Natural killer cell (primary cell): ENCODE data around the gene ITGAL. TPM values are rescaled to one million over a fixed set of nuclear protein-coding genes. Genes with fewer than 3 reads are reported as not detected.

Source experiments
- ATAC-seq, 3 donors: fragments of 150-1000 bp in 2 of 3; fragments of 200-7000 bp in 1 of 3; cut with Tn5 transposase; 1 replicate in 1 of 3; 2 replicates in 2 of 3; pipeline ENCODE4 v1.10.0; 2021; ENCODE audit warnings: mild to moderate bottlenecking in 2 of 3, moderate library complexity in 2 of 3
- DNase-seq, 2 donors: peaks; one replicate each; pipeline versions ENCODE4 v3.0.0 to v3.0.0-alpha.2; 2013 to 2021; ENCODE audit warnings: mixed read lengths in 1 of 2
- H3K27ac ChIP-seq: one replicate; pipeline ENCODE4 v1.5.1; 2013; ENCODE audit warnings: mild to moderate bottlenecking, low read length
- H3K27me3 ChIP-seq: one replicate; pipeline ENCODE4 v1.6.1; 2013; ENCODE audit warnings: low read length; ENCODE audit not compliant: control insufficient read depth, insufficient read depth
- H3K36me3 ChIP-seq: one replicate; pipeline ENCODE4 v1.6.1; 2013; ENCODE audit warnings: low read length; ENCODE audit not compliant: control insufficient read depth, insufficient read depth
- H3K4me1 ChIP-seq: one replicate; pipeline ENCODE4 v1.6.1; 2013; ENCODE audit warnings: low read length; ENCODE audit not compliant: control insufficient read depth, insufficient read depth
- H3K4me3 ChIP-seq: one replicate; pipeline ENCODE4 v1.5.1; 2013; ENCODE audit warnings: low read length
- H3K9me3 ChIP-seq: one replicate; pipeline ENCODE4 v1.6.1; 2013; ENCODE audit warnings: low read length; ENCODE audit not compliant: control insufficient read depth, insufficient read depth
- H3K27ac Mint-ChIP-seq, 2 donors: one replicate each; pipeline ENCODE4 v1.8.0; 2022; ENCODE audit warnings: mild to moderate bottlenecking in 2 of 2, mixed read lengths in 2 of 2, moderate library complexity in 1 of 2
- H3K27me3 Mint-ChIP-seq, 2 donors: one replicate each; pipeline ENCODE4 v1.8.0; 2022; ENCODE audit warnings: low read depth in 2 of 2, mixed read lengths in 2 of 2
- H3K36me3 Mint-ChIP-seq: one replicate; pipeline ENCODE4 v1.8.0; 2022; ENCODE audit warnings: mixed read lengths
- H3K4me1 Mint-ChIP-seq, 2 donors: one replicate each; pipeline ENCODE4 v1.8.0; 2022; ENCODE audit warnings: mixed read lengths in 2 of 2
- H3K4me3 Mint-ChIP-seq: one replicate; pipeline ENCODE4 v1.8.0; 2022; ENCODE audit warnings: mild to moderate bottlenecking, moderate library complexity, mixed read lengths
- H3K9me3 Mint-ChIP-seq, 2 donors: one replicate each; pipeline ENCODE4 v1.8.0; 2022; ENCODE audit warnings: mixed read lengths in 2 of 2
- WGBS: methylation state at CpG from one replicate; pipeline ENCODE4 v1.1.7; 2013; ENCODE audit warnings: missing lambda C conversion rate; ENCODE audit not compliant: insufficient coverage; 5-methylcytosine and 5-hydroxymethylcytosine counted together
- intact Hi-C: fragments of 100-400 bp; cut with micrococcal nuclease; formaldehyde crosslinking; loops from one replicate; pipeline ENCODE4 v1.14.2; 2022
- total RNA-seq, 4 donors: library from RNA; stranded (reverse); fragments of 120-200 nt in 1 of 4; gene quantifications; one replicate each; pipeline versions ENCODE4 v1.2.3 to v1.2.4, GENCODE V29; 2013 to 2022
- TF ChIP-seq, protein P1 (sequence below): fragments of 200-600 bp; IDR thresholded peaks from one replicate; pipeline ENCODE4 v1.8.0; 2022; ENCODE audit warnings: antibody characterized with exemption

ITGAL gene
- total RNA-seq, 3 donors from 2014 or later (not counting 1 experiment from before 2014, with no cell fraction given): 1,131 to 1,260 (median 1,176) TPM

DNA sequence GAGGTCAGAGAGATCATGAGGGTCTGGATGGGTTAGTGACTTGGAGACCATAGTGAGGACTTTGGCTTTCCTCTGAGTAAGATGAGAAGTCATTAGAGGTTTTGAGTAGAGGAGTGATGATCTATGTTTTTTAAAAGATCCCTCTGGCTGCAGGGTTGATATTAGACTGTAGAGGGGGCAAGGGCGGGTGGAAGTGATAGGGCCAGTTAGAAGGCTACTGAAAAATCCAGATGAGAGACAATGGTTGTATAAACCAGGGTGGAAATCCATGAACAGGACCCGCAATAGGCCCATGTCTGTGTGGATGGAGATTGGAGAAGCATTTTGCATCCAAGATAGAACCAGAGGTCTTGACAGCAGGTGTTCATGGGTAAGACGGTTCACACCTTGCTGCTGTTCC is 9.8 kb downstream of the ITGAL start:
- peaks cover 72% of the 10 kb centered on the region for H3K4me1 ChIP-seq
- peak; percentile 48 to 80 (median 73) for ATAC-seq

DNA sequence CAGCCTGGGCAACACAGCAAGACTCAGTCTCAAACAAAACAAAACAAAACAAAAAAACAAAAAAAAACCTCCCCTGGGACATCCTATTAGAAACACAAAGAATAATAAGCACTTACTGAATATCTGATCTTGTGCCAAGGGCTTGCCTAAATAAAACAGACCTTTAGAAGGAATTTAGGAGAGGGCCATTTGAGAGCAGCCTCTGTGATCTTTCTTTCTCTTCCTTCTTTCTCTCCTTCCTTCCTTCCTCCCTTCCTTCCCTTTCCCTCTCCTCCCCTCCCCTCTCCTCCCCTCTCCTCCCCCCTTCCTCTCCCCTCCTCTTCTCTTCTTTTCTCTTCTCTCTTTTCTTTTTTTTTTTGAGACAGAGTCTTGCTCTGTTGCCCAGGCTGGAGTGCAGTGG is 12.3 kb downstream of the ITGAL start:
- Histone ChIP-seq H3K9me3 (no peaks in the 10 kb centered on the region), H3K4me3 (no peak overlapping the region), H3K36me3 (peaks cover 91% of the 10 kb centered on the region), H3K4me1 (peaks cover 56% of the 10 kb centered on the region), H3K27me3 (no peaks in the 10 kb centered on the region), H3K27ac (no peak overlapping the region)
- Mint-ChIP-seq H3K4me1 (peaks cover 43 to 60% of the 10 kb centered on the region in 2 donors), H3K4me3 (no peak overlapping the region), H3K27me3 (no peaks in the 10 kb centered on the region), H3K9me3 (no peaks in the 10 kb centered on the region), H3K27ac (peak overlapping the region; percentile 79 to 95), H3K36me3 (peaks cover 20% of the 10 kb centered on the region)
- ATAC-seq: no peak
- DNase-seq: no peak
- intact Hi-C loops: no loop called here
- TF ChIP-seq, protein P1, sequence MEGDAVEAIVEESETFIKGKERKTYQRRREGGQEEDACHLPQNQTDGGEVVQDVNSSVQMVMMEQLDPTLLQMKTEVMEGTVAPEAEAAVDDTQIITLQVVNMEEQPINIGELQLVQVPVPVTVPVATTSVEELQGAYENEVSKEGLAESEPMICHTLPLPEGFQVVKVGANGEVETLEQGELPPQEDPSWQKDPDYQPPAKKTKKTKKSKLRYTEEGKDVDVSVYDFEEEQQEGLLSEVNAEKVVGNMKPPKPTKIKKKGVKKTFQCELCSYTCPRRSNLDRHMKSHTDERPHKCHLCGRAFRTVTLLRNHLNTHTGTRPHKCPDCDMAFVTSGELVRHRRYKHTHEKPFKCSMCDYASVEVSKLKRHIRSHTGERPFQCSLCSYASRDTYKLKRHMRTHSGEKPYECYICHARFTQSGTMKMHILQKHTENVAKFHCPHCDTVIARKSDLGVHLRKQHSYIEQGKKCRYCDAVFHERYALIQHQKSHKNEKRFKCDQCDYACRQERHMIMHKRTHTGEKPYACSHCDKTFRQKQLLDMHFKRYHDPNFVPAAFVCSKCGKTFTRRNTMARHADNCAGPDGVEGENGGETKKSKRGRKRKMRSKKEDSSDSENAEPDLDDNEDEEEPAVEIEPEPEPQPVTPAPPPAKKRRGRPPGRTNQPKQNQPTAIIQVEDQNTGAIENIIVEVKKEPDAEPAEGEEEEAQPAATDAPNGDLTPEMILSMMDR: no peak

More for the DNA sequence above, 9.8 kb downstream of the ITGAL start:
- H3K4me1 Mint-ChIP-seq: peaks cover 35 to 66% of the 10 kb centered on the region in 2 donors
- no peaks in the 10 kb centered on the region for H3K27me3 ChIP-seq
- peak overlapping the region; percentile 86 to 95 for H3K27ac Mint-ChIP-seq
- intact Hi-C loops: no loop called here
- H3K27ac ChIP-seq: no peak overlapping the region
- DNase-seq: peak in 1 of 2 donors; percentile 46
- TF ChIP-seq, protein P1: peak; percentile 28
- H3K36me3 ChIP-seq: peaks cover 82% of the 10 kb centered on the region
- peaks cover 21% of the 10 kb centered on the region for H3K36me3 Mint-ChIP-seq
- H3K4me3 ChIP-seq: no peak overlapping the region
- H3K9me3 Mint-ChIP-seq: no peaks in the 10 kb centered on the region
- H3K4me3 Mint-ChIP-seq: peak overlapping the region; percentile 29
- 95% methylated on average over 3 of the region's 3 CpGs for WGBS
- no peaks in the 10 kb centered on the region for H3K9me3 ChIP-seq
- H3K27me3 Mint-ChIP-seq: no peaks in the 10 kb centered on the region

DNA sequence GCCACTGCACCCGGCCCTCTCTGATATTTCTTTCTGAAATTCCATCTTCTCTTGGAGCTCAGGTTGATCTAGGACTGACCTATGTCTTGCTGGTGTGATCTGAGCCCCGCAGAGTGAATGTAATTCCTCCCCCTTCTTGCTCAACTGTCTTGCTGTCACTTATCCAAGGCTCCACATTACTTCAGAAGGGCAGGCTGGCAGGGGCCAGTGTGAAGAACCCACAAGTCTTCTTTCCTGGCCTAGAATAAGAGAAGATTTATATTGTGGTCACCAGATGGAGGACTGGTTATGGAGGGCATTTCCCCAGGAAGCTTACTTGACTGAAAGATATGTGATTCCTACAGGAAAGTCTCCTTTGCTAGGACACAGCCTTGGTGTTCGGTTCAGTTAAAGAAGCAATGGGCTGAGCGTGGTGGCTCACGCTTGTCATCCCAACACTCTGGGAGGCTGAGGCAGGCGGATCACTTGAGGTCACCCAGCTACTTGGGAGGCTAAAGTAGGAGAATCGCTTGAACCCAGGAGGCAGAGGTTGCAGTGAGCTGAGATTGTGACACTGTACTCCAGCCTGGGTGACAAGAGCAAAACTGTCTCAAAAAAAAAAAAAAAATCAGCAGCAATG is 13.4 kb downstream of the ITGAL start:
- Mint-ChIP-seq H3K36me3 (peaks cover 21% of the 10 kb centered on the region), H3K4me3 (no peak overlapping the region), H3K9me3 (no peaks in the 10 kb centered on the region), H3K27ac (peak overlapping the region; percentile 75 to 79), H3K27me3 (no peaks in the 10 kb centered on the region), H3K4me1 (peaks cover 41 to 57% of the 10 kb centered on the region in 2 donors)
- TF ChIP-seq, protein P1: no peak
- Histone ChIP-seq H3K4me3 (no peak overlapping the region), H3K4me1 (peaks cover 47% of the 10 kb centered on the region), H3K36me3 (peaks cover 90% of the 10 kb centered on the region), H3K27ac (no peak overlapping the region), H3K9me3 (no peaks in the 10 kb centered on the region), H3K27me3 (no peaks in the 10 kb centered on the region)
- no peak for ATAC-seq
- no peak for DNase-seq
- WGBS: 92% methylated on average over 7 of the region's 7 CpGs
- intact Hi-C loops: no loop called here
